Astrocyte (in vitro differentiated cells and primary cell): Measurements from ENCODE around the gene SLC27A4. TPM values are rescaled to one million over a fixed set of nuclear protein-coding genes. Genes with fewer than 3 reads are reported as not detected.

Experiments used
- DNase-seq: peaks from one replicate; pipeline ENCODE4 v3.0.0-alpha.2; 2010; ENCODE audit warnings: low read depth
- FAIRE-seq: peaks from 2 replicates; lab custom pipeline; 2011; peaks lifted over from hg19 to GRCh38; lab: Jason Lieb, UNC
- H2AFZ ChIP-seq: 2 replicates; pipeline ENCODE4 v1.6.0; 2012; ENCODE audit warnings: low read depth, low read length, inconsistent platforms
- H3K27ac ChIP-seq: 2 replicates; pipeline ENCODE4 v1.5.1; 2011; ENCODE audit warnings: low read depth, low read length, inconsistent platforms
- H3K27me3 ChIP-seq: 2 replicates; pipeline ENCODE4 v1.6.0; 2011; ENCODE audit warnings: low read length, inconsistent platforms; ENCODE audit not compliant: insufficient read depth
- H3K36me3 ChIP-seq: 2 replicates; pipeline ENCODE4 v1.5.1; 2011; ENCODE audit warnings: low read length, inconsistent platforms; ENCODE audit not compliant: insufficient read depth
- H3K4me1 ChIP-seq: 2 replicates; pipeline ENCODE4 v1.5.1; 2011; ENCODE audit warnings: low read length, inconsistent platforms; ENCODE audit not compliant: insufficient read depth
- H3K4me2 ChIP-seq: 2 replicates; pipeline ENCODE4 v1.6.0; 2012; ENCODE audit warnings: low read length, inconsistent platforms
- H3K4me3 ChIP-seq: 2 replicates; pipeline ENCODE4 v1.5.1; 2011; ENCODE audit warnings: low read depth, mild to moderate bottlenecking, low read length, inconsistent platforms; ENCODE audit not compliant: insufficient read depth
- H3K79me2 ChIP-seq: 2 replicates; pipeline ENCODE4 v1.6.0; 2012; ENCODE audit warnings: mild to moderate bottlenecking, low read length, inconsistent platforms; ENCODE audit not compliant: insufficient read depth
- H3K9ac ChIP-seq: 2 replicates; pipeline ENCODE4 v1.6.0; 2012; ENCODE audit warnings: mild to moderate bottlenecking, low read length, inconsistent platforms
- H3K9me3 ChIP-seq: 2 replicates; pipeline ENCODE4 v1.5.1; 2012; ENCODE audit warnings: low read depth, mild to moderate bottlenecking, low read length, inconsistent platforms; ENCODE audit not compliant: insufficient read depth
- H4K20me1 ChIP-seq: 2 replicates; pipeline ENCODE4 v1.6.0; 2012; ENCODE audit warnings: low read length, inconsistent platforms; ENCODE audit not compliant: insufficient read depth
- H3K27ac Mint-ChIP-seq: one replicate; pipeline ENCODE4 v1.8.0; 2021; ENCODE audit warnings: mild to moderate bottlenecking, mixed read lengths; ENCODE audit not compliant: unreplicated experiment
- H3K27me3 Mint-ChIP-seq: one replicate; pipeline ENCODE4 v1.8.0; 2021; ENCODE audit warnings: low read depth, mixed read lengths; ENCODE audit not compliant: unreplicated experiment
- H3K36me3 Mint-ChIP-seq: one replicate; pipeline ENCODE4 v1.8.0; 2021; ENCODE audit warnings: low read depth, mixed read lengths; ENCODE audit not compliant: unreplicated experiment
- H3K4me1 Mint-ChIP-seq: one replicate; pipeline ENCODE4 v1.8.0; 2021; ENCODE audit warnings: low read depth, mixed read lengths; ENCODE audit not compliant: unreplicated experiment
- H3K4me3 Mint-ChIP-seq: one replicate; pipeline ENCODE4 v1.8.0; 2021; ENCODE audit warnings: mild to moderate bottlenecking, moderate library complexity, mixed read lengths; ENCODE audit not compliant: unreplicated experiment
- H3K9me3 Mint-ChIP-seq: one replicate; pipeline ENCODE4 v1.8.0; 2021; ENCODE audit warnings: mild to moderate bottlenecking, mixed read lengths; ENCODE audit not compliant: unreplicated experiment
- CTCF ChIP-seq: IDR thresholded peaks from 2 replicates; pipeline ENCODE4 v1.5.1; 2011; ENCODE audit warnings: low read depth, mild to moderate bottlenecking, inconsistent platforms, low read length, moderate library complexity; ENCODE audit not compliant: insufficient read depth
- EZH2 ChIP-seq: IDR thresholded peaks from 2 replicates; pipeline ENCODE4 v1.6.1; 2012; ENCODE audit warnings: mild to moderate bottlenecking, low read length, inconsistent platforms; ENCODE audit not compliant: insufficient read depth
- total RNA-seq: library from RNA; stranded (reverse); gene quantifications from 2 replicates; pipeline ENCODE4 v1.2.1, GENCODE V29; 2021

The SLC27A4 gene
- total RNA-seq, 1 donor from 2014 or later: 26.9 TPM

- H3K79me2 ChIP-seq: peaks cover 49% of the 10 kb centered on the region
- H3K27me3 ChIP-seq: no peaks in the 10 kb centered on the region
- H3K27ac ChIP-seq: peak overlapping the region; percentile 94
- Mint-ChIP-seq H3K27me3 (no peaks in the 10 kb centered on the region), H3K36me3 (peaks cover 10% of the 10 kb centered on the region), H3K4me1 (peaks cover 6% of the 10 kb centered on the region), H3K4me3 (peak overlapping the region; percentile 96), H3K27ac (peak overlapping the region; percentile 75), H3K9me3 (no peaks in the 10 kb centered on the region)
- H3K4me3 ChIP-seq: peak overlapping the region; percentile 96
- H3K36me3 ChIP-seq: peaks cover 17% of the 10 kb centered on the region
- no peak for DNase-seq
- H3K4me1 ChIP-seq: peaks cover 15% of the 10 kb centered on the region
- peaks cover 9% of the 10 kb centered on the region for H4K20me1 ChIP-seq
- FAIRE-seq: no peak
- H2AFZ ChIP-seq: no peak overlapping the region
- H3K9ac ChIP-seq: peak overlapping the region; percentile 95
- H3K4me2 ChIP-seq: peak overlapping the region; percentile 97
- H3K9me3 ChIP-seq: no peaks in the 10 kb centered on the region
- TF ChIP-seq EZH2 (no peak), CTCF (no peak)
Observed at GRCh38 chr9:128323791-128324190, 16.5 kb upstream of the SLC27A4 start.

- H3K27me3 Mint-ChIP-seq: no peaks in the 10 kb centered on the region
- Histone ChIP-seq H3K36me3 (peaks cover 17% of the 10 kb centered on the region), H3K9me3 (no peaks in the 10 kb centered on the region), H3K4me1 (peaks cover 15% of the 10 kb centered on the region), H3K79me2 (peaks cover 49% of the 10 kb centered on the region), H3K27ac (no peak overlapping the region), H3K4me3 (no peak overlapping the region), H3K9ac (peak overlapping the region; percentile 16), H3K27me3 (no peaks in the 10 kb centered on the region), H3K4me2 (peak overlapping the region; percentile 97), H4K20me1 (peaks cover 9% of the 10 kb centered on the region), H2AFZ (no peak overlapping the region)
- peaks cover 10% of the 10 kb centered on the region for H3K36me3 Mint-ChIP-seq
- no peak for DNase-seq
- H3K4me3 Mint-ChIP-seq: peak overlapping the region; percentile 96
- no peaks in the 10 kb centered on the region for H3K9me3 Mint-ChIP-seq
- H3K4me1 Mint-ChIP-seq: peaks cover 6% of the 10 kb centered on the region
- FAIRE-seq: no peak
- no peak for TF ChIP-seq EZH2
- TF ChIP-seq CTCF: no peak
- no peak overlapping the region for H3K27ac Mint-ChIP-seq
Observed at GRCh38 chr9:128324401-128324800, 15.9 kb upstream of the SLC27A4 start.

- Histone ChIP-seq H3K27ac (no peak overlapping the region), H3K9me3 (no peaks in the 10 kb centered on the region), H4K20me1 (peaks cover 9% of the 10 kb centered on the region), H3K36me3 (peaks cover 17% of the 10 kb centered on the region), H2AFZ (no peak overlapping the region), H3K4me1 (peaks cover 15% of the 10 kb centered on the region), H3K4me2 (no peak overlapping the region), H3K9ac (no peak overlapping the region), H3K27me3 (no peaks in the 10 kb centered on the region), H3K79me2 (peaks cover 49% of the 10 kb centered on the region), H3K4me3 (no peak overlapping the region)
- TF ChIP-seq EZH2 (no peak), CTCF (no peak)
- Mint-ChIP-seq H3K27me3 (no peaks in the 10 kb centered on the region), H3K4me1 (peaks cover 6% of the 10 kb centered on the region), H3K36me3 (peaks cover 10% of the 10 kb centered on the region), H3K27ac (peak overlapping the region; percentile 27), H3K9me3 (no peaks in the 10 kb centered on the region), H3K4me3 (peak overlapping the region; percentile 3)
- DNase-seq (no peak), FAIRE-seq (no peak)
Observed at GRCh38 chr9:128325629-128326028, 14.7 kb upstream of the SLC27A4 start.
